Activated naive CD4-positive, alpha-beta T cell treated with Interleukin-2 at 50 U/mL for 16 hours (primary cell): ENCODE results near the gene OR13J1.
A peak's percentile ranks its signal among the peaks of the same experiment; 100 is the strongest.

Experiments
- DNase-seq: peaks from one replicate; pipeline ENCODE4 v3.0.0-alpha.2; 2020

Gene OR13J1

GRCh38 chr9:35856882-35857281 is 13.3 kb downstream of the OR13J1 start:
- no peak for DNase-seq

- DNase-seq = no peak
These were observed 14.0 kb downstream of the OR13J1 start for GRCh38 chr9:35856206-35856605.

GRCh38 chr9:35854091-35854762 is 16.0 kb downstream of the OR13J1 start:
- DNase-seq = no peak

DNA sequence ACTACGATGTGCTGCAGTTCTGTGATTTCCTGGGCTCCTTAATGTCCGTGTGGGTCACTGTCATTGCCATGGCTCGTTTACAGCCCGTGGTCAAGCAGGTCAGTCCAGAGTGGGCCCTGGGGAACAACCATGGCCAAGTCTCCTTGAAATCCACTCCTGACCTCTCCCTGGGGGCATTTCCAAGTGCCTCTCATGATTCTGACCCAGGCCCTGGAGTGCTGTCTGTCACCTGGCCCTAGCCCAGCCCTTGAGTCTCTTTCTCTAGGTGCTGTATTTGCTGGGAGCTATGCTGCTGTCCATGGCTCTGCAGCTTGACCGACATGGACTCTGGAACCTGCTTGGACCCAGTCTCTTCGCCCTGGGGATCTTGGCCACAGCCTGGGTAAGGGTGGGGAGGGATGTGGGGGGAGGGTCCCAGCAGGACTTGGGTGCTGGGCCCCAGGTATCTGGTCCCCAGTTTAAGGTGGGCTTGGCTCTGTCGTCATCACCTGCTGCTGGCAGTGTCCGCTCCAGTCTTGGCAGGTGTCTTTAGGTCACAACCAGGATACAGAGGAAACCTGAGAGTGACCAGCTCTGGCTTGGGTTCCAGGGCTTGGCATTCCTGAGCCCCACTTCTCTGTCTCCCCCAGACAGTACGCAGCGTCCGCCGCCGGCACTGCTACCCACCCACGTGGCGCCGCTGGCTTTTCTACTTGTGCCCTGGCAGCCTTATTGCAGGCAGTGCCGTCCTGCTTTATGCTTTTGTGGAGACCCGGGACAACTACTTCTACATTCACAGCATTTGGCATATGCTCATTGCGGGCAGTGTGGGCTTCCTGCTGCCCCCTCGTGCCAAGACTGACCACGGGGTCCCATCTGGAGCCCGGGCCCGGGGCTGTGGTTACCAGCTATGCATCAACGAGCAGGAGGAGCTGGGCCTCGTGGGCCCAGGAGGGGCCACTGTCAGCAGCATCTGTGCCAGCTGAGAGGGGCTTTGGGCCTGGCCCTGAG is 17.0 kb downstream of the OR13J1 start:
- DNase-seq = no peak

GRCh38 chr9:35852267-35852815 is 17.9 kb downstream of the OR13J1 start:
- DNase-seq = no peak

GRCh38 chr9:35847792-35848572 is 22.2 kb downstream of the OR13J1 start:
- DNase-seq = peak; percentile 15

GRCh38 chr9:35845824-35846771 is 24.1 kb downstream of the OR13J1 start:
- DNase-seq = no peak

DNA sequence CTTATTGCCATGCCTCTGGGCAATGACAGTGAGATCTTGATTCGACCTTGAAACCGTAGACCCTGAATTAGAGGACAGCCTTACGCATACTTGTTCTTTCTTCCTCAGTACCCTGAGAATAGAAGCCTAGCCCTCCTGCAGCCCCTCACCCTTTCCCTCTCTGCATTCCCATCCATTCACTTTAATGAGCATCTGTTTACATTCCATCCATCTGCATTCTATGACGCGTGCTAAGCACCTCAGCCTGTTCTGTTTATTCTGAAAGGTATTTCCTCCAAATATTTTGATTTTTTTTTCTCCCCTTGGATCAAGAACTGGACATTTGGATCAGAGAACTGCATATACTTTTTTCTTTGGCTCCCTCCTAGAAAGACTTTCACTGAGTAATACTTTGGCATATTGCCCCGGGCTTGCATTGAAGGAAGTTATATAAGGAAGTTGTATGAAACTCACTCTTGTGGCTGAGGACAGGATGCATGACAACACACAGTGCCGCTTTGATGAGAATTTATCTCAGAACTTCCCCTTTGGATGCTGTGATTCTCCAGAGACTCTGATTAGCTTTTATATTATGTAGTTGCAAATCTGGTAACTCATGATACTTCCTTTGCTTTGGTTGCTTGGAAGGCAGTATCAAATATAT is 25.5 kb downstream of the OR13J1 start:
- DNase-seq = no peak

GRCh38 chr9:35842795-35843194 is 27.4 kb downstream of the OR13J1 start:
- no peak for DNase-seq

DNA sequence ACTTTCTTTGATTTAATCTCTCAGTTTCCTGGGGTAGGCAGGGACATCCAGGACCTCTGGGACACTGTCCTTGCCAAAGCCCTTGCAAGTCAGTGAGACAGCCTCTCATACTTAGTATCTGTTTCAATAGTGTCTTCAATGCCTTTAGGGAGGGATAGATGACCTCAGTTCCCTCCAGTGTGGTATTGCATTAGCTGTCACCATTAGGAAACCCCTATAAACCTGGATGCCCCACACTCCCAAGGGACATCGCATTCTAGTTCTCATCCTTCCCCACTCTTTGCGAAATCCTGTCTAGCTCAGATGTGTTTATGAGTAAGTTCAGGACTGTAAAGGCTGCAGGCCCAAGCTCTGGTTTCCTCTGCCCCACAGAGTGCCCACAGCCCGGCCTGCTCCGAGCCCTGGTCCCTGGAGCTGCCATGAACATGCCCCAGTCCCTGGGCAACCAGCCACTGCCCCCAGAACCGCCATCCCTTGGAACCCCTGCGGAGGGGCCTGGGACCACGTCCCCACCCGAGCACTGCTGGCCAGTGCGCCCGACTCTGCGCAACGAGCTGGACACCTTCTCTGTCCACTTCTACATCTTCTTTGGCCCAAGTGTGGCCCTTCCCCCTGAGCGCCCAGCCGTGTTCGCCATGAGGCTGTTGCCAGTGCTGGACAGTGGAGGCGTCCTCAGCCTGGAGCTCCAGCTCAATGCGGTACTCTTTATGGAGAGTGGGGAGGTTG is 28.0 kb downstream of the OR13J1 start:
- no peak for DNase-seq

- no peak for DNase-seq
These were observed 28.6 kb downstream of the OR13J1 start for GRCh38 chr9:35841645-35841900.

DNA sequence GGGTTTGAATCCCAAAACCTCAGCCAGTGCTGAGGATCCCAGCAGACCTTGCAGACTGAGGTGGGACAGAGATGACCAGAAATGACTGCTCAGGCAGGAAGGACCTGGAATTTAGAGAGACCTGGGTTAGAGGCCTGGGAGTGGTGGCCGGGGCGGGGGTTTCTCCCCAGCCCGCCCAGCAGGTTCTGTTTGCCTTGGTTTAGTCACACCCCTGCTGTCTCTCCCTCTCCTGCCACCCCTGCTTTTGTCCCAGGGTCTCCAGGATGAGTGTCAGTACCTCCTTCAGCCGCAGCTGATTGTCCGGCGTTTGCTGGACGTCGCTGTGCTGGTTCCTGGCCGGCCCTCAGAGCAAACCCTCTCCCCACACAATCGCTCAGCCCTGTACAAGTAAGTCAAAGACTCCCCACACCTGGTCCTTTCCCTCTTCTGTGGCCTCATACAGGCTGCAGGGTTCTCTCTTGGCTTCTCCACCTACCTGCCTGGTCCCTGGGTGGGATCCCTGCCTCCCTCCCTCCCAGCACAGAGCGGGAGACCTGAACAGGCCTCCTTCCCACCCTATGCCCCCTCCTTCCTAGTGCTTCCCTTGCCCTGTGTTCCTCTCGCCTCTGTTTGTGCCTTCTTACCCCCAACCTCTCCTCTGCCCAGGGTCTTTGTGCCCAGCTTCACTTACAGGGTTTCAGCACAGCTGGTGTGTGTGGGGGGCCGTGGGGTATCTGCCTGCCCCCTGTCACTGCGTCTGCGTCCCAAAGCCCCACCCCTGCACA is 29.1 kb downstream of the OR13J1 start:
- DNase-seq = no peak

DNA sequence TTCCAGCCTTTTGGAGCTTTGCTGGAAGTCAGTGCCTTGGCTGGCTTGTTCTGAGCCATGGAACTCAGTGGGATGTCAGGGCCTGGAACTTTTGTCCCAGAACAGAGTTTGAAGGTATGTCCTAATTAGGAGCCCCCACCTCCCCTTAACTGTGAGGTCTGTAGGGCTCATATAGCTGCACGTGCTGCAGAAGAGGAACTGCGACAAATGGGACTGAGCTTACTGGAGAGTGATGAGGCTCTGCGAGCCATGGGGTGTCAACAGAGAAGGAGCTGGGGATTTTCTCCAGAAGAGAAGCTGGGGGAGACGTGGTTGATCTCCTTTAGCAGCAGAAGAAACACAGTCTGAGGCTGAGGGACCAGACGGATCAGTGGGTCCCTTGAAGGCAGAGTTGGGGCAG is 30.3 kb downstream of the OR13J1 start:
- DNase-seq = no peak

GRCh38 chr9:35836595-35836994 is 33.6 kb downstream of the OR13J1 start:
- no peak for DNase-seq

DNA sequence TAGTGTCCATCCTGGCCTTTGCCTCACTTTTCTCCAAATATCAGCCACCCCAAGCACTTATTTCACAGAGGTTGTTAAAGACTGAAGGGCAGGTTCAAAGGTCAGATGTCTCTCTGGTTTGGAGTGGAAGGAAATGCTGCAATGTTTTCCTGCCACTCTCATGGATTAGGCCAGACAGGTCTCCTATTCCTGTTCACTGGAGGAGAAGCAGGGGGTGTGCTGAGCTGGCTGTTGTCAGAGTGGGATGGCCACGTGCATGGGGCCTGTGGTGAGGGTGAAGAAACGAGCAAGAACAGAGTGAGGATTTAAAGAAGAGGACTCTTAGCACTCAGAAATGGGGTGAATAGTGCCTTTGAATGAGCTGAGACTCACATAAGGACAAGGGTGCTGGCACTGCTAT is 34.4 kb downstream of the OR13J1 start:
- no peak for DNase-seq

GRCh38 chr9:35835216-35835632 is 35.0 kb downstream of the OR13J1 start:
- DNase-seq = no peak

DNA sequence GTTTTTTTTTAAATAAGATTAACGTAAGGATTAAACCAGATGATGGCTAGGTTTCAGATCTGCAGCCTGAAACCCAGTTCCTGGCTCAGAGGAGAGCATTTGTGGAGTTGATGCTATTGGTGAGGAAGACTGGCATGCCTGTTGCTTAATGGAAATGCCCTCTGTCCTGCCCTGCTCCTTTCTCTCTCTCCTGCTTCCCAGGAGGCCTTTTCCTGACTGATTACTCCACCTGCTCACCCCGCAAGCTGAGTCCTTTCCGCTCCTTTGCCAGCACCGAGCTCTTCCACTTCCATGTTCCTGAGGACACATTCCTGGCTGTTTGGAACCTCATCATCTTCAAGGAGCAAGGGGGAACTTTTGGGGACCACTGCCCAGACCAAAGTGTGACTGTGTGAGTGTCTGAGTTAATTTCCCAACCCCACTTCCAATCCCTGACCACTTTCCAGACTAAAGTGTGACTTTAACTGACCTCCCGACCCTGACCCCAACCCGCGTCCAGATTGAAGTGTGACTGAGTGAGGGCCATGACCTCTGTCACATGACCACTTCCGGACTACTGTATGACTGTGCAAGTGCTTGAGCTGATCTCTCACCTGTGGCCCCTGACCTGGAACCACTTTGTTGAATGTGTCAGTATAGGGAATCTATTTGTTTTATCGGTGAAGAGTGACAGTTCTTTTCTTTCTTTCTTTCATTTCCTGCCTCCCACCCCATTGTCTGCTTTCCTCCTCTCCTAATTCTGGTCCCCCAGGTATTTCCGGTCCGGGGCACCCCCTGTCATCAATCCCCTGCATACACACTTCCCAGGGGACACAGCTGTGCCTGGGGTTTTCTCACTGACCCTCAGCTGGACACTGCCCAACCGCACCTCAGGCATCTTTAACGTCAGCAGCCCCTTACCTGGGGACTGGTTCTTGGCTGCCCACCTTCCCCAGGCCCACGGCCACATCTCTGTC is 35.7 kb downstream of the OR13J1 start:
- DNase-seq = no peak

GRCh38 chr9:35832814-35833213 is 37.4 kb downstream of the OR13J1 start:
- DNase-seq = no peak

- no peak for DNase-seq
These were observed 39.2 kb downstream of the OR13J1 start for GRCh38 chr9:35831040-35831439.
